ENCODE data around the gene FTO. TPM values are rescaled to one million over a fixed set of nuclear protein-coding genes. Genes with fewer than 3 reads are reported as not detected.

The FTO gene
- total and polyA plus RNA-seq, 2 of the 8 experiments (the other 6 are each of a cell fraction or from before 2014, with no cell fraction given), result 34.5 to 59.8 TPM

- Histone ChIP-seq H2BK5ac (ENCODE audit: low read depth, low read length) (no peak overlapping the region), H3K4me1 (replicated peaks in 1 of 4; ENCODE audit: control insufficient read depth in 3 of 4, insufficient read depth in 4 of 4, low read length in 3 of 4) (no peaks in the 10 kb centered on the region), H3K79me1 (ENCODE audit: low read depth, low read length) (no peaks in the 10 kb centered on the region), H3K4me2 (ENCODE audit: insufficient read depth in 1 of 2, low read depth in 2 of 2, low read length in 2 of 2) (no peak overlapping the region), H2BK120ac (replicated peaks; ENCODE audit: low read depth, low read length) (no peak overlapping the region), H3K14ac (ENCODE audit: insufficient read length) (no peak overlapping the region), H3K56ac (replicated peaks; ENCODE audit: insufficient read length, low read depth, low read length) (no peak overlapping the region), H3K27me3 (replicated peaks in 1 of 4; ENCODE audit: control insufficient read depth in 3 of 4, extremely low read depth in 1 of 4, insufficient read depth in 3 of 4, low read length in 3 of 4) (no peaks in the 10 kb centered on the region), H2BK15ac (ENCODE audit: low read length) (no peak overlapping the region), H4K8ac (ENCODE audit: extremely low read depth, insufficient read depth, low read length) (no peak overlapping the region), H3K23me2 (ENCODE audit: low read depth, low read length) (no peaks in the 10 kb centered on the region), H3K9me3 (ENCODE audit: insufficient read depth in 2 of 2, low read depth in 1 of 2, low read length in 1 of 2) (no peaks in the 10 kb centered on the region), H3K9ac (replicated peaks in 1 of 4; ENCODE audit: extremely low read depth in 1 of 4, low read depth in 3 of 4, low read length in 3 of 4) (no peak overlapping the region), H3K4me3 (ENCODE audit: extremely low read depth in 1 of 4, insufficient read depth in 2 of 4, low read depth in 3 of 4, low read length in 4 of 4) (no peak overlapping the region), H4K5ac (ENCODE audit: insufficient read length, low read depth, low read length) (no peak overlapping the region), H3K79me2 (ENCODE audit: control insufficient read depth in 1 of 2, insufficient read depth in 2 of 2, low read length in 2 of 2) (no peaks in the 10 kb centered on the region), H4K20me1 (replicated peaks in 1 of 2; ENCODE audit: control insufficient read depth in 1 of 2, insufficient read depth in 2 of 2, low read length in 2 of 2) (no peaks in the 10 kb centered on the region), H3K18ac (ENCODE audit: extremely low read depth, low read length) (no peak overlapping the region), H4K91ac (replicated peaks; ENCODE audit: insufficient read length, low read length) (no peak overlapping the region), H2AFZ (ENCODE audit: low read length) (no peak overlapping the region), H2AK5ac (ENCODE audit: low read depth, low read length) (no peak overlapping the region), H3K36me3 (ENCODE audit: control insufficient read depth in 2 of 4, insufficient read depth in 4 of 4, low read length in 3 of 4) (no peaks in the 10 kb centered on the region), H3K27ac (ENCODE audit: low read depth, low read length) (no peak overlapping the region), H2BK12ac (ENCODE audit: low read depth, low read length) (no peak overlapping the region), H3K4ac (replicated peaks; ENCODE audit: insufficient read length, low read depth, low read length) (no peak overlapping the region), H3K23ac (ENCODE audit: insufficient read length) (no peak overlapping the region), H2BK20ac (ENCODE audit: low read length) (no peak overlapping the region)
- no peak for FAIRE-seq
- POLR2A ChIA-PET (ENCODE audit: partially characterized antibody), result no interaction called here
- WGBS, 2 experiments (ENCODE audit: extremely low coverage in 1 of 2, insufficient coverage in 1 of 2, insufficient read length in 1 of 2, insufficient replicate concordance in 2 of 2, low coverage in 1 of 2, low lambda C conversion rate in 2 of 2, missing lambda C conversion rate in 1 of 2), result 89% methylated on average over 2 of the region's 2 CpGs; no CpG with 5 or more reads in 1 of the 2 experiments
- no peak for DNase-seq (ENCODE audit: low read depth in 1 of 2, low spot score in 2 of 2)
- CTCF ChIA-PET (ENCODE audit: partially characterized antibody), result interaction anchor here (1.2 kb wide), 1 partner anchor 15 kb away, joined by 3 read pairs; no protein-coding TSS in a partner anchor
- TF ChIP-seq CTCF (IDR thresholded peaks at IDR 0.05; ENCODE audit: control extremely low read depth in 1 of 3, insufficient read depth in 1 of 3, low read depth in 1 of 3, low read length in 3 of 3) (no peak), SP2 (IDR thresholded peaks at IDR 0.05; ENCODE audit: low read length) (no peak), TBP (IDR thresholded peaks at IDR 0.05; ENCODE audit: low read depth, low read length) (no peak), POLR2AphosphoS5 (IDR thresholded peaks at IDR 0.05; ENCODE audit: low read depth, low read length) (no peak), TAF1 (IDR thresholded peaks at IDR 0.05; ENCODE audit: low read depth, low read length) (no peak), TEAD4 (IDR thresholded peaks at IDR 0.05; ENCODE audit: low read depth, low read length) (no peak), BCL11A (IDR thresholded peaks at IDR 0.05; ENCODE audit: low read depth in 2 of 2, low read length in 2 of 2) (no peak), POU5F1 (IDR thresholded peaks at IDR 0.05; ENCODE audit: low read depth, low read length) (no peak), CHD2 (IDR thresholded peaks at IDR 0.05; ENCODE audit: low read length) (no peak)
Observed at GRCh38 chr16:53962041-53962440, 258.1 kb downstream of the FTO start.

All from H1 (cell line).